GM10248 (cell line): ENCODE measurements around the gene UBE2D2.
"Not testable (repeated sequence)": the region's sequence is repeated elsewhere in the genome, so short reads cannot be mapped to it uniquely, and the experiment has no call there.

Experiments used
- CTCF ChIA-PET: fragments of 300-600 bp; sonication (Branson Sonifier 250); formaldehyde crosslinking; extraction: SDS; loops from one replicate; lab custom pipeline; 2021; ENCODE audit warnings: antibody characterized with exemption; lab: Yijun Ruan, JAX
- POLR2A ChIA-PET: fragments of 350-650 bp; sonication (Branson Sonifier 250); formaldehyde crosslinking; extraction: SDS; loops from one replicate; lab custom pipeline; 2020; ENCODE audit warnings: antibody characterized with exemption; lab: Yijun Ruan, JAX
- DNase-seq: peaks from one replicate; pipeline ENCODE4 v3.0.0; 2012; ENCODE audit errors: extremely low spot score
- TF ChIP-seq, protein P1 (sequence below): IDR thresholded peaks from 2 replicates; pipeline ENCODE4 v1.5.1; 2012; ENCODE audit warnings: mild to moderate bottlenecking, low read depth; ENCODE audit errors: extremely low read depth, missing control alignments, control extremely low read depth

The UBE2D2 gene

DNA sequence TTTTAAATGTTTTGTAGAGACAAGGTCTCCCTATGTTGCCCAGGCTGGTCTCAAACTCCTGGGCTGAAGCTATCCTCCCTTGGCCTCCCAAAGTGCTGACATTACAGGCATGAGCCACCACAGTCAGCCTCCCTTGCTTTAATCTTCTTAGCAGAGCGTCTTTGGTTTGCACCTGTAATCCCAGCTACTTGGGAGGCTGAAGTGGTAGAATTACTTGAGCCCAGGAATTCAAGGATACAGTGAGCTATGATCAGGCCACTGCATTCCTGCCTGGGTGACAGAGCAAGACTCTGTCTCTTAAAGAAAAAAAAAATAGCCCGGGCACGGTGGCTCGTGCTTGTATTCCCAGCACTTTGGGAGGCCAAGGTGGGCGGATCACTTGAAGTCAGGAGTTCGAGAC, 27.8 kb downstream of the UBE2D2 start:
- TF ChIP-seq, protein P1, sequence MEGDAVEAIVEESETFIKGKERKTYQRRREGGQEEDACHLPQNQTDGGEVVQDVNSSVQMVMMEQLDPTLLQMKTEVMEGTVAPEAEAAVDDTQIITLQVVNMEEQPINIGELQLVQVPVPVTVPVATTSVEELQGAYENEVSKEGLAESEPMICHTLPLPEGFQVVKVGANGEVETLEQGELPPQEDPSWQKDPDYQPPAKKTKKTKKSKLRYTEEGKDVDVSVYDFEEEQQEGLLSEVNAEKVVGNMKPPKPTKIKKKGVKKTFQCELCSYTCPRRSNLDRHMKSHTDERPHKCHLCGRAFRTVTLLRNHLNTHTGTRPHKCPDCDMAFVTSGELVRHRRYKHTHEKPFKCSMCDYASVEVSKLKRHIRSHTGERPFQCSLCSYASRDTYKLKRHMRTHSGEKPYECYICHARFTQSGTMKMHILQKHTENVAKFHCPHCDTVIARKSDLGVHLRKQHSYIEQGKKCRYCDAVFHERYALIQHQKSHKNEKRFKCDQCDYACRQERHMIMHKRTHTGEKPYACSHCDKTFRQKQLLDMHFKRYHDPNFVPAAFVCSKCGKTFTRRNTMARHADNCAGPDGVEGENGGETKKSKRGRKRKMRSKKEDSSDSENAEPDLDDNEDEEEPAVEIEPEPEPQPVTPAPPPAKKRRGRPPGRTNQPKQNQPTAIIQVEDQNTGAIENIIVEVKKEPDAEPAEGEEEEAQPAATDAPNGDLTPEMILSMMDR: no peak
- ChIA-PET POLR2A (no interaction called here), CTCF (interaction anchor here (1.0 to 6.8 kb wide), 8 partner anchors 10 to 81 kb away, joined by 3 to 44 read pairs (median 4); no protein-coding TSS in a partner anchor)
- no peak for DNase-seq

- CTCF ChIA-PET: interaction anchor here (1.1 to 2.7 kb wide), 6 partner anchors 8 to 43 kb away, joined by 4 to 14 read pairs (median 4); no protein-coding TSS in a partner anchor
- DNase-seq: peak; percentile 26
- POLR2A ChIA-PET: interaction anchor here (0.6 to 0.8 kb wide), 3 partner anchors 14 to 57 kb away, joined by 5 to 6 read pairs (median 6); no protein-coding TSS in a partner anchor
- TF ChIP-seq, protein P1: no peak
Measured at GRCh38 chr5:139592289-139592688, 31.1 kb downstream of the UBE2D2 start.

DNA sequence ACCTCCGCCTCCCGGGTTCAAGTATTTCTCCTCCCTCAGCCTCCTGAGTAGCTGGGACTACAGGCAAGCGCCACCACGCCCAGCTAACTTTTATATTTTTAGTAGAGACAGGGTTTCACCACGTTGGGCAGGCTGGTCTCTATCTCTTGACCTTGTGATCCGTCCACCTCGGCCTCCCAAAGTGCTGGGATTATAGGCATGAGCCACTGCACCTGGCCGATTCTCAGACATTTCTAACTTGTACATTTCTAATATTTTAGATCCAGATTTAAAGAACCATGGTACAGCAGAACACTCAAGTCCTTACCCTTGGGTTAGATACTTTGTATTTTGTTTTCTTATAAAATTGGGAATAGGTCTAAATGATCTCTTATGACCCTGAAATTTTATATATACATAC, 31.9 kb downstream of the UBE2D2 start:
- ChIA-PET CTCF (interaction anchor here (0.9 to 2.7 kb wide), 6 partner anchors 12 to 170 kb away, joined by 3 to 14 read pairs (median 4); no protein-coding TSS in a partner anchor), POLR2A (interaction anchor here (0.7 kb wide), 1 partner anchor 14 kb away, joined by 6 read pairs; no protein-coding TSS in a partner anchor)
- not testable (repeated sequence) for DNase-seq

GRCh38 chr5:139593716-139594319, 32.7 kb downstream of the UBE2D2 start:
- DNase-seq: no peak
- POLR2A ChIA-PET: no interaction called here
- TF ChIP-seq, protein P1: no peak
- CTCF ChIA-PET: interaction anchor here (0.6 to 1.6 kb wide), 6 partner anchors 11 to 171 kb away, joined by 3 to 4 read pairs (median 3); no protein-coding TSS in a partner anchor

DNA sequence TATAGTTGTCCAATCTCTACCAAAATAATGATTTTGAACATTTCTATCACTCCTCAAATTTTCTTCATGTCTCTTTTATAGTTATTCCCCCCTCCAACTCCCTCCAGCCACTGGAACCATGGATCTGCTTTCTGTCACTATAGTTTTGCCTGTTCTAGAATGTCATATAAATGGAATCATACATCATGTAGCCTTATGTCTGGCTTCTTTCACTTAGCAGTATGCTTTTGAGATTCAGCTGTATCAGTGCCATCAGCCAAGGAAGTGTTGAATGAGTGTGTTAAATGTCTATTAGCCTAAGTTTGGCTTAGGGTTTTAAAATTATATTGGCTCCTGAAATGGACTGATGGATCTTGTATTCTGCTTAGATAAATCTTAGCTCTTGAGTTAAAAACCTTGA, 36.0 kb downstream of the UBE2D2 start:
- TF ChIP-seq, protein P1: no peak
- CTCF ChIA-PET: interaction anchor here (1.7 kb wide), 1 partner anchor 22 kb away, joined by 4 read pairs; no protein-coding TSS in a partner anchor
- POLR2A ChIA-PET: no interaction called here
- no peak for DNase-seq

- ChIA-PET POLR2A (interaction anchor here (0.6 kb wide), 1 partner anchor 19 kb away, joined by 3 read pairs; no protein-coding TSS in a partner anchor), CTCF (interaction anchor here (1.0 to 1.9 kb wide), 7 partner anchors 8 to 51 kb away, joined by 3 to 4 read pairs (median 4); no protein-coding TSS in a partner anchor)
- not testable (repeated sequence) for DNase-seq
Measured at GRCh38 chr5:139598601-139598965, 37.4 kb downstream of the UBE2D2 start.

- TF ChIP-seq, protein P1: no peak
- CTCF ChIA-PET: interaction anchor here (1.1 to 2.4 kb wide), 4 partner anchors 9 to 165 kb away, joined by 3 to 9 read pairs (median 6); no protein-coding TSS in a partner anchor
- no peak for DNase-seq
- POLR2A ChIA-PET: interaction anchor here (0.6 kb wide), 1 partner anchor 10 kb away, joined by 4 read pairs; no protein-coding TSS in a partner anchor
Measured at GRCh38 chr5:139600336-139600949, 39.3 kb downstream of the UBE2D2 start.
